Measurements from ENCODE around the gene C2orf76. TPM values are rescaled to one million over a fixed set of nuclear protein-coding genes. Genes with fewer than 3 reads are reported as not detected.

C2orf76 gene
- total RNA-seq (1 to 10 TPM; 4.1 to 7.2 (median 6.0) TPM), polyA plus RNA-seq (1 to 10 TPM; 6.1 to 9.3 (median 7.9) TPM)
- long read RNA-seq, donor 1, partial matches to known transcripts: 0 of 3 reads
- long read RNA-seq, donor 1, other reads (novel, unspliced or antisense): 2 of 3 reads
- long read RNA-seq, donor 2, partial matches to known transcripts: 0 of 2 reads
- long read RNA-seq, donor 2, other reads (novel, unspliced or antisense): 1 of 2 reads

GRCh38 chr2:119366649-119367471 lies at the start of gene C2orf76, which contains the start of gene DBI:
C2orf76 (minus strand) TSS chr2:119366834; CDS start chr2:119339959, 26,875 bp downstream.
DBI (plus strand) TSS chr2:119366977; CDS start chr2:119367052, 75 bp downstream.
- TF ChIP-seq CTCF (IDR thresholded peaks at IDR 0.05): no peak
- peak; percentile 94 to 96 (median 96) for ATAC-seq
- peak within 1 kb of the TSS; percentile 85 for H3K4me3 ChIP-seq
- H3K9me3 ChIP-seq: no peaks in the 10 kb centered on the region
- H3K4me1 ChIP-seq: peaks cover 29% of the 10 kb centered on the region
- peak; percentile 95 to 98 for DNase-seq
- 0 to 1% (median 1%) methylated on average over 61 to 65 of the region's 65 CpGs for WGBS, 3 donors
- H3K27me3 ChIP-seq (ENCODE audit: insufficient read depth in 3 of 3, low read length in 2 of 3): no peaks in the 10 kb centered on the region
- intact Hi-C loops (cut with DNase I): loop anchor here (5.0 kb wide), 2 partner anchors 40 to 55 kb away; no protein-coding TSS in a partner anchor
- peaks cover 8 to 31% of the 10 kb centered on the region in 2 donors for H3K36me3 ChIP-seq (ENCODE audit: insufficient read depth in 1 of 2, low read depth in 1 of 2)
- peak within 1 kb of the TSS; percentile 98 for H3K27ac ChIP-seq

GRCh38 chr2:119415630-119416029 lies 49.0 kb upstream of the C2orf76 start:
- Histone ChIP-seq H3K36me3 (ENCODE audit: insufficient read depth in 1 of 2, low read depth in 1 of 2) (no peaks in the 10 kb centered on the region), H3K9me3 (no peaks in the 10 kb centered on the region), H3K27me3 (ENCODE audit: insufficient read depth in 3 of 3, low read length in 2 of 3) (no peaks in the 10 kb centered on the region), H3K4me3 (no peak overlapping the region), H3K4me1 (no peaks in the 10 kb centered on the region), H3K27ac (no peak overlapping the region)
- no peak for DNase-seq
- ATAC-seq: no peak
- 76 to 89% (median 85%) methylated on average over 1 of the region's 1 CpG for WGBS, 3 donors
- intact Hi-C loops (cut with DNase I): no loop called here
- no peak for TF ChIP-seq CTCF (IDR thresholded peaks at IDR 0.05)

GRCh38 chr2:119414894-119415293 lies 48.3 kb upstream of the C2orf76 start:
- Histone ChIP-seq H3K4me1 (no peaks in the 10 kb centered on the region), H3K27ac (no peak overlapping the region), H3K36me3 (ENCODE audit: insufficient read depth in 1 of 2, low read depth in 1 of 2) (no peaks in the 10 kb centered on the region), H3K9me3 (no peaks in the 10 kb centered on the region), H3K27me3 (ENCODE audit: insufficient read depth in 3 of 3, low read length in 2 of 3) (no peaks in the 10 kb centered on the region), H3K4me3 (no peak overlapping the region)
- no peak for TF ChIP-seq CTCF (IDR thresholded peaks at IDR 0.05)
- WGBS, 3 donors: 72 to 77% (median 73%) methylated on average over 3 of the region's 3 CpGs
- intact Hi-C loops (cut with DNase I): no loop called here
- no peak for ATAC-seq
- DNase-seq: no peak

- ATAC-seq (no peak), DNase-seq (no peak)
- Histone ChIP-seq H3K27me3 (ENCODE audit: insufficient read depth in 3 of 3, low read length in 2 of 3) (no peaks in the 10 kb centered on the region), H3K27ac (no peak overlapping the region), H3K36me3 (ENCODE audit: insufficient read depth in 1 of 2, low read depth in 1 of 2) (no peaks in the 10 kb centered on the region), H3K4me1 (peaks cover 6% of the 10 kb centered on the region), H3K4me3 (no peak overlapping the region), H3K9me3 (no peaks in the 10 kb centered on the region)
- WGBS, 3 donors: 80 to 83% (median 81%) methylated on average over 4 of the region's 4 CpGs
- TF ChIP-seq CTCF (IDR thresholded peaks at IDR 0.05): no peak
- intact Hi-C loops (cut with DNase I): loop anchor here in 1 of 2 donors (5.0 kb wide), 1 partner anchor 68 kb away; no protein-coding TSS in a partner anchor
Measured at GRCh38 chr2:119409506-119409905, 42.9 kb upstream of the C2orf76 start.
